Activated T-cell treated with anti-CD3 and anti-CD28 coated beads, Interleukin-2, amount 50 U/mL, for 72 hours (primary cell): ENCODE data around the gene NR6A1. TPM values are rescaled to one million over a fixed set of nuclear protein-coding genes. Genes with fewer than 3 reads are reported as not detected.

Experiments
- ATAC-seq, 2 donors: fragments of 150-1000 bp; cut with Tn5 transposase; replicated peaks in 1 of 2; 2 replicates each; pipeline ENCODE4 v1.10.0; 2021; ENCODE audit warnings: moderate library complexity in 2 of 2, mild to moderate bottlenecking in 1 of 2
- DNase-seq, 2 donors: peaks; one replicate each; pipeline ENCODE4 v3.0.0; 2021 to 2022; ENCODE audit warnings: mixed read lengths in 1 of 2
- H3K27ac Mint-ChIP-seq: one replicate; pipeline ENCODE4 v1.8.0; 2022; ENCODE audit warnings: mild to moderate bottlenecking, moderate library complexity, mixed read lengths
- H3K27me3 Mint-ChIP-seq: one replicate; pipeline ENCODE4 v1.8.0; 2022; ENCODE audit warnings: low read depth, mixed read lengths
- H3K36me3 Mint-ChIP-seq, 2 donors: one replicate each; pipeline ENCODE4 v1.8.0; 2022; ENCODE audit warnings: mixed read lengths in 2 of 2, mild to moderate bottlenecking in 1 of 2; ENCODE audit not compliant: insufficient read depth in 2 of 2
- H3K4me1 Mint-ChIP-seq: one replicate; pipeline ENCODE4 v1.8.0; 2022; ENCODE audit warnings: low read depth, mixed read lengths
- H3K4me3 Mint-ChIP-seq, 2 donors: one replicate each; pipeline ENCODE4 v1.8.0; 2022; ENCODE audit warnings: mild to moderate bottlenecking in 2 of 2, mixed read lengths in 2 of 2, moderate library complexity in 2 of 2
- H3K9me3 Mint-ChIP-seq, 2 donors: one replicate each; pipeline ENCODE4 v1.8.0; 2022; ENCODE audit warnings: mixed read lengths in 2 of 2
- total RNA-seq, 2 donors: library from RNA; stranded (reverse); gene quantifications; one replicate each; pipeline ENCODE4 v1.2.3, GENCODE V29; 2022

Gene NR6A1
- total RNA-seq, 2 donors from 2014 or later = 2.9 to 4.0 TPM

DNA sequence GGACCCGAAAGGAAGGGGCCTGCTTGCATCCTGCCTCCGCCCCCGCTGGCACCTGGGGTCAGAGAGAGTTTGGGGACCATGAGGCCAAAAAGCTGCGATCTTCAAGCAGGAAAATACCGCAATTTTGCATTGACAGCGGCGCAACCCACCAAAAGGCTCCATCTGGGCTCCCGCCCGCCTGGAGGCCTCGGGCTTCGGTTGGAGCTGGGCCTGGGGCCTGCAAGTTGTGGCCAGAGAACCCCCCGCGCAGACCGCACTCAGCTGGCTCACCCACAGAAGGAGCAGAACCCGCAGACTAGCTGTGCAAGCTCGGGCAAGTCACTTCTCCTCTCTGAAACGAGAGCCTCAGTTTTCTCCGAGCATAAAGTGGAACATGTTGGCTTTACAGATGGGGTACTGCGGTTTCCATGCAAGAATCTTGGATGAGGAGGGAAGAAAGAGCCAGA, 265.2 kb downstream of the NR6A1 start:
- Mint-ChIP-seq H3K27ac (no peak overlapping the region), H3K4me1 (peaks cover 9% of the 10 kb centered on the region), H3K4me3 (no peak overlapping the region), H3K36me3 (peaks cover 3 to 5% of the 10 kb centered on the region in 2 donors), H3K9me3 (no peaks in the 10 kb centered on the region), H3K27me3 (peaks cover 23% of the 10 kb centered on the region)
- no peak for DNase-seq
- ATAC-seq = no peak

DNA sequence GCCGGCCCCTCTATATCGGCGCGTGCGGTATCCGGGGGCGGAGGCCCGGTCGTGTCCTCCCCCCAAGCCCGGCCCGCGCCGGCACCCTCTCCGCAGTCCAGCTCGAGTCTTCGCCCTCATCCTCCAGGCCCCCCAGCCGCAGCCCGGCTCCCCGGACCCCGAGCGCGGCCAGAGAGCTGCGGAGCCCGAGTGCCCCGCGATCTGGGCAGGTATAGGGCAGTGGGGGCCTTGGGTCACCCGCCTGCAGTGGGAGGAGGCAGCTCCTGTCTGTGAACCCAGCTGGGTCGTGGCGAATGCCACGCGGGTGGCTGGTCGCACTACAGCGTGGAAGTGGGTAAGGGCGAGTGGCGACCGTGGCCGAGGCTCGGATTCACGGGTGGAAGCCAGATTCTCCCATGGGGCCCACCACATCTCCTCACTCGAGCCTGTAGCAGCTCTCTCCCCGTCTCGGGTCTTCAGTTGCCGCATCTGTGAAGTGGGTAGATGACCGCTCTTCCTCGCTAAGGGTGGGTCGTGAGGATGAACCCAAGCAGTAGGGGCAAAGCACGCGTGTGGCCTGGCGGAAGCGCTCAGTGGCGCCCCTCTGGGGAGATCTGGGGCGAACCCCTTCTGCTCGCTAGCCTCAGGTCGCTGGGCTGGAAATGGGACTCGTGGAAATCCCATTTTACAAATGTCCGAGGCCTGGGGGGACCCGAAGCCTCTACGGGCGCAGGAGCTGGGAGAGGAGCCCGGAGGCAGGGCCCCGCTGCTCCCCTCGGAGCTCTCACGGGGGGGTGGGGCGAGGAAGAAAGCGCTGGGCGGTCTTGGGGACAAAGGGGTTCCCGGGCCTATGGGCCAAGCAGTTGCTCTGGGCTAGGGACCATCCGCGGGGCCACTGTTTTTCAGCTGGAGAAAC, 265.9 kb downstream of the NR6A1 start:
- DNase-seq (no peak), ATAC-seq (no peak)
- peaks cover 13% of the 10 kb centered on the region for H3K4me1 Mint-ChIP-seq
- peaks cover 23% of the 10 kb centered on the region for H3K27me3 Mint-ChIP-seq
- H3K36me3 Mint-ChIP-seq = peaks cover 3 to 5% of the 10 kb centered on the region in 2 donors
- no peak overlapping the region for H3K27ac Mint-ChIP-seq
- peak overlapping the region in 1 of 2 donors; percentile 42 for H3K4me3 Mint-ChIP-seq
- H3K9me3 Mint-ChIP-seq = no peaks in the 10 kb centered on the region

DNA sequence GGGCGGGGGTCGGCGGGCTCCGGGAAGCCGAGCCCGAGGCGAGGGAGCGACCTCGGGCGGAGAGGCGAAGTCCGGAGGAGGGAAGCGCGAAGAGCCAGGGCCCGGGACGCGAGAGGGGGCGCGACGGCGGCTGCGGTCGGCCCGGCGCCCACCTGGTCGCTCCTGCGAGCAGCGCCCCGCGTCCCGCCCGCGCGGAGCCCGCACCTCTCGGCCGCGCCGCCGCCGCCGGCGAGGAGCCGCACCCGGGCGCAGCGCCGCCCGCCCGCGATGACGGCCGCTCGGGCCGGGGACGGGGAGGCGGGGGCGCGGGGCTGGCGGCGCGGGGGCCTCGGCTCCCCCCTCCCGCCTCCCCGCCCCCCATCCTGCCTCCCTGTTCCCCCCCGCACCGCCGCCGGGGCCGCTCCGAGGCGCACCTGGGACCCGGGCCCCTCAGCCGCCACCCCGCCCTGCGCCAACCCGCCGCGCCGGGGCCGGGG, 266.5 kb downstream of the NR6A1 start:
- H3K36me3 Mint-ChIP-seq = peaks cover 3 to 5% of the 10 kb centered on the region in 2 donors
- H3K4me1 Mint-ChIP-seq = peaks cover 16% of the 10 kb centered on the region
- peak in 1 of 2 donors; percentile 23 for ATAC-seq
- H3K4me3 Mint-ChIP-seq = no peak overlapping the region
- no peak overlapping the region for H3K27ac Mint-ChIP-seq
- H3K27me3 Mint-ChIP-seq = peaks cover 23% of the 10 kb centered on the region
- no peaks in the 10 kb centered on the region for H3K9me3 Mint-ChIP-seq
- no peak for DNase-seq

DNA sequence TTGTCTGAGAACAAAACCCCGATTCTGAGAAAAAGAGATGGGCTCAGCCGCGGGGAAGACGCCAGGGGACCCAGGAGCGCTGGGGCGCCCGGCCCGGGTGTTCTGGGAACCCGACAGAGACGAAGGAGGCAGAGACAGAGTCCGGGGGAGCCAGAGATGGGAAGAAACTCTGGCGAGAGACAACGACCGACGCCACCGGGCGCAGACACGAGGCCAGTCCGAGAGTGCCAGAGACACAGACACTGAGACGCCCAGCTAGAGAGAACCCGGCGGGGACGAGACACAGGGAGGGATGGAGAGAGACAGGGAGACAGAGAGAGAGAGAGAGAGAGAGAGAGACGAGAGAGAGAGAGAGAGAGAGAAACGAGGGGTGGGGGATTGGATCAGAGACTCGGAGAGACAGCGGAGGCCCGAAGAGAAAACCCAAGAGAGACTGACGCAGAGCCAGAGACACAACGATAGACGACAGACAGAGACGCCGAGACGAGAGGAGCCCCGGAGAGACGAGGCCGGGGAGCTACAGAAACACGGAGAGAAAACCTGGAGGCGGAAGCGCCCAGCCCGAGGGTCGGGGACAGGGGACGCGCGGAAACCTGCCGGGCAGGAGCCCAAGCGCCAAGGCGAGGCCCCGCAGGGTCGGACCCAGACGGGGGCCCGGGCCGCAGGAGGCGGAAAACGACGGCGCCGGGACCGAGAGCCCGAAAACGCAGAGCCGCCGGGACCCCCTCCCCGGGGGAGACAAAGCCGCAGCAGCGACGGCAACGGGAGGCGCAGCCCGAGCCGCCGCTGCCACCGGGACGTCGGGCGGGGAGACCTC, 267.2 kb downstream of the NR6A1 start:
- H3K27me3 Mint-ChIP-seq = peaks cover 23% of the 10 kb centered on the region
- H3K4me3 Mint-ChIP-seq = peak overlapping the region; percentile 69 to 89
- DNase-seq = no peak
- peaks cover 21% of the 10 kb centered on the region for H3K4me1 Mint-ChIP-seq
- H3K9me3 Mint-ChIP-seq = no peaks in the 10 kb centered on the region
- peak in 1 of 2 donors; percentile 24 for ATAC-seq
- H3K36me3 Mint-ChIP-seq = peaks cover 3 to 5% of the 10 kb centered on the region in 2 donors
- H3K27ac Mint-ChIP-seq = no peak overlapping the region

DNA sequence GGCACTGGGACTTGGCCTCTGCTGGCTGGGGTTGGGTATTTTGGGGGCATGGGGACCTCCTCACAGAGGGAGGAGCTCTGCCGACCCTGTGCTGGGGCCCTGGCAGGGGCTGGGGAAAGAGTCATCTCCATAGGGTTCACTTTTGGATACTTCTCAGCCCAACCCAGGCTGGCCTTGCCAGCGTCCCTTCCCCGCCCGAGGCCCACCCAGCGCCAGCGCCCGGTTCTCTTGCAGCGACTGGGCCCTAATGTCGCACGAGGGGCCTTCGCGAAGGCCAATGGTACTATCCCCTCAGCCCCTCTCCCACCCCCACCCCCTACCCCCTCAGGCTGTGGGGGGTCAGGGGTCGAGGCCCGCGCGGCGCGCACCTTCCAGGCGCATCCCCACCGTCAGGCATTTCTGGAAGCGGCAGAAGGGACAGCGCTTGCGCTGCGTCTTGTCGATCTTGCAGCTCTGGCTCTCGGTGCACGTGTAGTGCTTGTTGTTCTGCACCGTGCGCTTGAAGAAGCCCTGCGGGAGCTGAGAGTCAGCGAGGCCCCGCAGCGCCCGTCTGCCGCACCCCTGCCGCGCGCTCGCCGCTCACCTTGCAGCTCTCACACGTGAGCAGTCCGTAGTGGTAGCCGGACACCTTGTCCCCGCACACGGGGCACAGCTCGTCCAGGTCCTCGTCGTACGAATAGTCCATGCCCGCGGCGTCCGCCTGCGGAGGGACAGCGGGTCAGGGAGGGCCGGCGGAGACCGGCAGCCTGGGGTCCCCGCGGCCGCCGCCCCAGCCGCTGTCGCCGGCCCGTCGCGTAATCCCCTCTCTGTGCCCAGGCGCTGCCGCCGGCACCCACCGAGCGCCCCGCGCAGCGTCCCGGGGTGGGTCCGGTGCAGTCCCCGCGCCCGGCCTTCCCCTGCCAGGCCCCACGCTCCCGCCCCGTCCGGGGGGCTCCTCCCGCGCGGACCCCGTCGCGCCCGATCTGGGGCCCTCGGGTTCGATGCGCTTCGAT, 268.1 kb downstream of the NR6A1 start:
- H3K27me3 Mint-ChIP-seq = peaks cover 23% of the 10 kb centered on the region
- H3K4me3 Mint-ChIP-seq = peak overlapping the region; percentile 69 to 89
- H3K36me3 Mint-ChIP-seq = peaks cover 3 to 5% of the 10 kb centered on the region in 2 donors
- no peak overlapping the region for H3K27ac Mint-ChIP-seq
- ATAC-seq (no peak), DNase-seq (no peak)
- H3K9me3 Mint-ChIP-seq = no peaks in the 10 kb centered on the region
- peaks cover 21% of the 10 kb centered on the region for H3K4me1 Mint-ChIP-seq

DNA sequence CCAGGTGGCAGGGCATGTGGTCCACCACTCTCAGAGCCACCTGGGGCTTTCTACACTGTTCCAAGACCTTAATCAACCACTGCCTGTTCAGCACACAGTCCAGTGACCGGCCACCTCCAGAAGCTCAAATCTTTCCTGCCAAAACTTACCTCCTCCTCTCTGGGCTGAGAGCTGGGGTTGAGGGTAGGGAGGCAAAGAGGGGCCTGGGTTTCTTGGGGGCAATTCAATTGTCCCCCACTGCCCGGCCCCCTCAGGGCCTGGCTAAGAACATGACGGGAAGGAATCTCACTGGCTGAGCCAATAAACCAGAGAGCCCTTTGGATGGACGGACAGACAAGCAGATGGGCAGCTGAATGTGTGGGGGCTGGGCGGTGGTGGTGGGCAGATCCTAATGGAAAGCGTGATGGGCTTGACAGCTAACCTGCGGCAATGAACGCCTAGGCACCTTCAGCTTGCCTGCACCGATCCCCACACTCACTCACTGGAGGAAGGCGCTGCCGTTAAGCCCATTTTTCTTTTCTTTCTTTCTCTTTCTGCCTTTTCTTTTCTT, 269.3 kb downstream of the NR6A1 start:
- H3K27me3 Mint-ChIP-seq = peaks cover 23% of the 10 kb centered on the region
- H3K36me3 Mint-ChIP-seq = peaks cover 3 to 5% of the 10 kb centered on the region in 2 donors
- H3K4me3 Mint-ChIP-seq = no peak overlapping the region
- DNase-seq (no peak), ATAC-seq (no peak)
- H3K4me1 Mint-ChIP-seq = peaks cover 24% of the 10 kb centered on the region
- no peaks in the 10 kb centered on the region for H3K9me3 Mint-ChIP-seq
- H3K27ac Mint-ChIP-seq = no peak overlapping the region

DNA sequence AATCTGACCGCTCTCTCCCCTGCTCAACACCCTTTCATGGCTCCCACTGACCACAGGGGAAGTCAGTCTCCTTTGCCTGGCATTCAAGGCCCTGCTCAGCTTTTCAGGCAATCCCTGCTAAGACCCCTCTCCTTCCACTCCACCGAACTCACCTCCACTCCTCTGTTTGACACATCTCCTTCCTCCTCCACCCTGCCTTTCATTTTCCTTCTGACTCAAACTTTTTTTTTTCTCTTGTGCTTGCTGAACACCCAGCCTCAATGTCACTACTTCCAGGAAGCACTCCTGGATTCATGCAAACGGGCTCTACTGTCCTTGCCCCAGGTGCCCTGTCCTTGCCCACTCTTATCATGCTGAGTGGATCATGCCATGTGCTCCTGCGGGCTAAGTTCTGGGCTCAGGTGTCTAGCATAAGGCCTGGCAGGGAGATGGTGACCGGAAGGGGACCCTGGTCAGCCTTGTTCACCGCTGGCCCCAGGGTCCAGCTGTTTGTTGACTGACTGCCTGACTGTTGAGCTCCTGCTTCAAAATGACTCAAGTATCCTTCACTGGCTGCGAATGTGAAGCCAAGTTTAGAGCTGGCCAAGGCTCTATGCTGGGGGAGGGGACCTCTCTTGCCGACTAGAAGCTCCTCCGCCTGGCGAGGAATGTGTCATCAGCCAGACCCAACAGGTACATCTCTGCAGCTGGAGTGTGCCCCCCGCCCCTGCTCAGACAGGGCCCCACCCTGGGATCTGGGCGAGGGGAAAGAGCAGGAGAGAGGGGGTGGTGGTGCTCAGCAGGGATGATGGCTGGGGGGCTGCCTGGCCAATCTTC, 270.1 kb downstream of the NR6A1 start:
- Mint-ChIP-seq H3K4me1 (peaks cover 32% of the 10 kb centered on the region), H3K27ac (no peak overlapping the region), H3K27me3 (peaks cover 23% of the 10 kb centered on the region), H3K4me3 (no peak overlapping the region), H3K9me3 (no peaks in the 10 kb centered on the region), H3K36me3 (peaks cover 3 to 5% of the 10 kb centered on the region in 2 donors)
- no peak for ATAC-seq
- no peak for DNase-seq

DNA sequence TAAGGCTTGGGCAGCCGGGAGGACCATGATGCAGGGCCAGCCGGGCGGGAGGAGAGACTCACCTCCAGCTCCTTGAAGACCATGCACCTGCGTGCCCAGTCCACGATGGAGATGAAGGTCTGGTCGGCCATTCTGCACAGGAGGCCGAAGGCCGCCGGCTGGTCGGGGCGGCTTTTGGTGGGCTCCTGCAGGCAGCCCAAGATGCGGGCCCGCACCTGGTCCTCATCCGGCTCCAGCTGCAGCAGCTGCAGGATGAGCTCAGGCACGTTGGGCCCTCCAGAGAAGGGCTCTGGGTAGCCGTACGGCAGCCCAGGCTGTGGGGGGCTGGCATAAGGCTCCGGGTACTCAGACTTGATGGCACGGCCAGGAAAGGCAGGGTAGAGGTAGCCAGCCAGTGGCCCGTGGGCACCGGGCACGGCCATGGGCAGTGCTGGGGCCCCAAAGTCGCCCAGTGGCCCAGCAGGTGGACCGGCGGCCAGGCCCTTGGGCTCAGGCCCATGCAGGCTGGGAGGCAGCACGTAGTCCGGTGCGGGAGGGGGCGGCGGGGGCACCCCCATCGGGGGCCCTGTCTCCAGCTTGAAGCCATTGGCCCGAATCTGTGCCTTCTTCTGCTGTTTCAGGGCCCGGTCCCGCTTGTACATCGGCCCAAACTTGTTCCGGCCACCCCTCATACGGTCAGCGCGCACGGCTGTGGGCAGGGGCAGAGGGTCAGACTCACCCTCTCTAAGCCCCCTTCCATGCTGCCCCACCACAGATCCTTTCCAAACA, 270.9 kb downstream of the NR6A1 start:
- no peak for ATAC-seq
- peaks cover 40% of the 10 kb centered on the region for H3K4me1 Mint-ChIP-seq
- DNase-seq = no peak

DNA sequence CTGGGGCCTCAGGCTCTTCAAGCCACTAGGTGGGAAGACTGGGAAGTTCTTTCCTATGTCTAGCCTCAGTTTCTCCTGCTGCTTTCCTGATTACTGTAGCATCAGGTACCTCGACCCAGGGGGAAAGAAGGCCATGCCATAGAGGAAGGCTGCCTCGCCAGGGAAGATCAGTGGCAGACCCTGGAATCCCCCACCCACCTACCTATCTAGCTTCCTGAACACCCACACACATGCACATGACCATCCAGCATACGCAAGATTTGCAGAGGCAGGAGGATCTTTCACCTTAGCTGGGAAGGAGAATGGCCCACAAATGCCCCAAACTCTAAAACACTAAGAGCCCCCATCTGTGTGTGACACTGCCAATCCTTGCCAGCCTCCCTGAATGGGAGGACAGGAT, 271.9 kb downstream of the NR6A1 start:
- no peak for DNase-seq
- ATAC-seq = no peak
- H3K36me3 Mint-ChIP-seq = peaks cover 3 to 5% of the 10 kb centered on the region in 2 donors
- H3K4me3 Mint-ChIP-seq = no peak overlapping the region
- H3K9me3 Mint-ChIP-seq = no peaks in the 10 kb centered on the region
- no peak overlapping the region for H3K27ac Mint-ChIP-seq
- peaks cover 16% of the 10 kb centered on the region for H3K27me3 Mint-ChIP-seq
- H3K4me1 Mint-ChIP-seq = peaks cover 45% of the 10 kb centered on the region

More for the DNA sequence above, 270.9 kb downstream of the NR6A1 start:
- Mint-ChIP-seq H3K4me3 (no peak overlapping the region), H3K9me3 (no peaks in the 10 kb centered on the region), H3K36me3 (peaks cover 3 to 5% of the 10 kb centered on the region in 2 donors), H3K27ac (no peak overlapping the region), H3K27me3 (peaks cover 19% of the 10 kb centered on the region)

DNA sequence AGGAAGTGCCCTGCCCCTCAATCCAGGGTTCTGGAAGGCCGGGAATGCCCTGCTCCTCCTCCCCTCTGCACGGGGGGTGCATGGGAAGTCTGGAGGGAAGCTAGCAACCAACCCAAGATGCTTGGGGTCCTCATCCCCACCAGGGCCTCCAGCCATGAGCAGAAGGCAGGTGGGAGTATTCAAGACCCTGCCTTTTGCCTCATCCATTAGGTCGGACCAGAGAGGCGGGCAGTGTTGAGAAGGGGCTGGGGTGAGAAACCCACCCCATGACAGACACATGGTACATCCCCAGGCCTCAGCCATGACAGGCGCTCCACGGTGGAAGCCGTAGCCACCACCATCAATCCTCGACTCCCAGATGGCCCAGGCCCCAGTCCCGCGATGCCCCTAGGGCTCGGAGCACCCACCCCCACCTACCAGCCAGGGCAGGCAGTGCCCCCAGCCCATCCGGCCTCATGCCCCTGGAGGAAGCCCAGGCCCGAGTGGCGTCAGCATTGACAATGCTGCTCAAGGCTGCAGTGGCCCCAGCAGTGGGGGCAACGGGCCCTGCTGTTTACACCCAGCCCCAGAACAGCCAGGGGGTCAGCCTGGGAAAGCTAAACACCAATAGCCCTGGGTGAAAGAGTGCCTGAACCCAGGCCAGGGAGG, 272.5 kb downstream of the NR6A1 start:
- Mint-ChIP-seq H3K27ac (no peak overlapping the region), H3K4me1 (peaks cover 43% of the 10 kb centered on the region), H3K9me3 (no peaks in the 10 kb centered on the region), H3K4me3 (no peak overlapping the region), H3K27me3 (peaks cover 10% of the 10 kb centered on the region), H3K36me3 (peaks cover 0 to under 1% of the 10 kb centered on the region in 2 donors)
- no peak for ATAC-seq
- DNase-seq = no peak
